Fibroblast of the conjunctiva (primary cell): ENCODE data around the gene ADGRV1.

Experiments used
- DNase-seq: peaks from one replicate; pipeline ENCODE4 v3.0.0-alpha.2; 2010; ENCODE audit warnings: low read depth

Gene ADGRV1

GRCh38 chr5:90875456-90875855 lies 316.9 kb downstream of the ADGRV1 start:
- no peak for DNase-seq

DNA sequence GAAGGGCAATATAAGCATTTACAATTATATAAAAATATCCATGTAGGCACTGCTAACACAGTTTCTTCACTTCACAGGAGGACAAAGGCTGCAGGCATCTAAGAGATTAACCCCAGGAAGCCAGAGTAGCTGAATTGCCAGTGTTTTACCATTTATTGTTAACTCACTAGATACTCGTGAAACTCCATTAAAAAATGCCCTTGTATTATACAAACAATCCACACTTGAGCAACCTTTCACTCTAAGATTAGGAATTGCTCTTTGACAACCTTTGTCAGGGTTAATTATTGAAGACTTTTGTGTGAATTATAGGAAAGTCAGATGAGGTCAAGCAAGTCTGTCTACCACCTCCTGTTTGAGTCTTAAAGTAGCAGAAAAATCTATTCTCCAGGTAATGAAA lies 317.8 kb downstream of the ADGRV1 start:
- no peak for DNase-seq

DNA sequence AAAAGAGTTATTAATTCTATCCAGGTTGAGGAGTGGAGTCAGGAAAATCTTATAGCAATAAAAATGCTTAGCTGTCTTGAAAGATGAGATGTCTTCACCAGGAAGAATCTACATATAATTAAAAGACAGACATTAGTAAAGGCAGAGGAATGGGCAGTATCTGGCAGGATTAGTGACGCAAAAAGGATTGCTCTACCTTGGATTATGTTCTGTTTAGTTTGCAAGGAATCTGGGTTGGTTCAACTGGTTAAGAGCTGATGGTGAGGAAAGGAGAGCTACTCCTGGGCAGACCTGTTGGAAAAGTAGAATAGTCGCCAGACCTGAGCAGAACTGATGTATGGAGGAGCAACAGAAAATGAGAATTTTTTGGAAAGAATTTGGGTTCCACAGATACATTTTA lies 318.5 kb downstream of the ADGRV1 start:
- DNase-seq = no peak

DNA sequence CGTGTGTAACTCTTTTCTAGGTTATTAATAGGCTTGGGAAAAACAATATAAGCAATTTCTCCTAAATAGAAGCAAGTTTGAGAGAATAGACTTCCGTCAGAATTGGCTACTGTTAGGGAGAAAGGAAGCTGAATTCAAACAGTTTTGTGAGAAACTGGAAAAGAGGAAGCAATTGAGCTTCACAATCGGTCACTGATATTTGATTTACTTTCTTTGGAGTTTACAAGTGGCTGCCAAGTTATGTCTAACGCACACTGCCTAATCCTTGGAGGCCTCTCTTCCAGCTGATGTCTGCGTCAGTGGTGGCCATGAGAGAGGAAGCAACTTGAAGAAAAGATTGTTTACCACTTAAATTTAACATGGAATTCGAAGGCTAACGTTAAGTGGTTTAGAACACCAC lies 319.5 kb downstream of the ADGRV1 start:
- no peak for DNase-seq

- DNase-seq = no peak
Measured at GRCh38 chr5:90878549-90879196, 320.1 kb downstream of the ADGRV1 start.

- no peak for DNase-seq
Measured at GRCh38 chr5:90881626-90882150, 323.1 kb downstream of the ADGRV1 start.

DNA sequence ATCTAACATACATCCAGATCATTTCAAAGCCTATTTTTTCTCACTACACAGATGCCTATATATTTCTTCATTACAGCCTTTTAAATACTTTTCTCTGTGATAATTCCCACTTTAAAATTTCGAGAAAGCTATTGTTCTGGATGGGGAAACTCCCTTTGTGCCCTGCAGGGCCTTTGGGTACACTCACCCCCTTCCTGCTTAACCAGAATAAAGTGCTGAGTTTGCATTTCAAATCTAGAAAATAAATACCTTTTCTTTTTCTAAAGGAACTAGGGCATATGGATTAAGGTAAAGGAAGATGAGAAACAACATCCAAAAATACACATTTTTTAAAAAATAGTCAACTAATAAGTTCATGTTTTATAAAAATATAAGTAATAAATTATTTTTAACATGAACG lies 323.9 kb downstream of the ADGRV1 start:
- DNase-seq = no peak

GRCh38 chr5:90885180-90885868 lies 326.7 kb downstream of the ADGRV1 start:
- no peak for DNase-seq

DNA sequence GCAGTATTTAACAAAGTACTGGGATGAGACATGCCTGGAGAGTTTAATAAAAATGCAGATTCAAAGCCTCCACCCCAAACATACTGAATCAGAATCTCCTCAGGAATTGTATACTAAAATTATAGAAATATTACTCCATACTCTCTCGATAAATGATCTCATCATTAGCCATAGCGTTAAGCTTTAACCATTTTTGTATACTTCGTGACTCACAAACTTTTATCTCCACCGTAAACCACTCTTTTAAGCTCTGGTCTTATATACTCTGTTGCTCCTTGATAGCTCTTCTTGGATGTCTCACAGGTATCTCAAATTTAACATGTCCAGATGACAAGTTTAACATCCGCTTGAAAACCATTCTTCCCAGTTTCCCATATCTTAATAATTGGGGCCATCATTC lies 327.8 kb downstream of the ADGRV1 start:
- DNase-seq = no peak

DNA sequence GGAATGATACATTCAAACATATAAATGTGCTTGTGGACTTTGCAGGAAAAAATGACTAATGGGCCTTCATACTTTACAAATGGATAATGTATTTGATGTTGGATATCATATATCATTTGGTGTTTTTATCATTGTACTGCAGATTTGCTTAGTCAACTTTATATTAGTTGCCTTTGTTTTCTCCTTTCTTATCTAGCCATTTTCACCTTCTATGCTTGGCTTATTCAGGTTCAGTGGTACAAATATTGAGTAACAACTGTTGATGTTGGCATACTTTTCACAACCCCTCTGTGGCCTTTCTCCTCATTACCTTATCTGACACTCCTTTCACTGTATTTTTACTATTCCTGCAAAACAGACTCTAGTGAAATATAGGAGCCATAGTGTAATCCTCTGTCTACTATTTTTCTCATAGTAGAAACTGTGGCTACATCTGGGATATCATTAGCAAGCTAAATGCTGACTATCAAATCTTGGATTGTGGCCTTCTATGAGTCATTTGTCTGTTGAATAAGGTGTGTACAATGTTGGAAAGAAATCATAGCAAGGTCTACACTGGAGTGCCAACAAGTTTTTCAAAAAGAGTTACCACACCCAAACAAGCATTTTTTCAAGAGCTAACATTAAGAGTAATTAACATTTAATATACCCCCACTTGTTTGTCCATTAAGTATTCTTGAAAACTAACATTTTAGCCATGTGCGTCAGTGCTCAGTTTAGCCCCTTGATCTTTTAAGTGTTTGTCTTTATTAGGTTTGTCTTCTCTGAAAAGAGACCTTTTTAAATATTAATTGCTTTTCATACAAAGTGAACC lies 330.1 kb downstream of the ADGRV1 start:
- DNase-seq = no peak

DNA sequence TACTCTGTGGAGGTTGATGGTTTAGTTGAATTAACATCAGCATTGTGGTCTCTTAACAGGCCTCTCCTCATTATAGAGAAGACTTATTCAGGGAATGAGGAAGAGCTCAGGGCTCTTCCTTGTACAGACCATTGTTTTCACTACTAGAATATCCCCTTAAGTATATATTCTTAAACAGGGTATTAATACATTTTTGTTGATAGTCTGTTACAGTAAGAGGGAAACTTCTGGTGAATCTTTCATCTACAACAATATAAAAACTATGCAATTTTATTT lies 330.7 kb downstream of the ADGRV1 start:
- DNase-seq = no peak

GRCh38 chr5:90890180-90890579 lies 331.6 kb downstream of the ADGRV1 start:
- no peak for DNase-seq

GRCh38 chr5:90894866-90895420 lies 336.3 kb downstream of the ADGRV1 start:
- DNase-seq = no peak

- no peak for DNase-seq
Measured at GRCh38 chr5:90897618-90898017, 339.0 kb downstream of the ADGRV1 start.

DNA sequence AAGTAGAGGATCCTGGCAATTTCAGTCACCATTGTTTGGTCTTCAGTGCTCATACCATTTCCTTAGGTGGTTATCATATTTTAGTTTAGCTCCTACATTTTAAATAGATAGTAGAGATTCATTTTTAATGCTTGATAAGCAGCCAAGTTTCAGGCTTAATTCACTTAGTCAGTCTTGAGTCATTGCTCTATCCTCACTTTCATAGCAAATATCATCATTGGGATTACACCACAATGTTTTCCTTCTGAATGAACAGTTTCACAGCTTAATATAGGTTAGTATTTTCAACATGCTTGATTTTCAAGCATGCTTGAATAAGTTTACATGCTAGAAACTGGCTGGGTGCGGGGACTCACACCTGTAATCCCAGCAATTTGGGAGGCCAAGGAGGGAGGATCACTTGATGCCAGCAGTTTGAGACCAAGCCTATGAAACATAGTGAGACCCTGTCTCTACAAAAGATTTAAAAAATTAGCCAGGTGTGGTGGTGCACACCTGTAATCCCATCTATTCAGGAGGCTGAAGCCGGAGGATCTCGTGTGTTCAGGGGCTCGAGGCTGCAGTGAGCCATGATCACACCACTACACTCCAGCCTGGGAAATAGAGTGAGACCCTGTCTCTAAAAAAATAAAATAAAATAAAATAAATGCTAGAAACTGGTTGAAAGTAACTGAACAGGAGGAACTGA lies 339.9 kb downstream of the ADGRV1 start:
- no peak for DNase-seq

DNA sequence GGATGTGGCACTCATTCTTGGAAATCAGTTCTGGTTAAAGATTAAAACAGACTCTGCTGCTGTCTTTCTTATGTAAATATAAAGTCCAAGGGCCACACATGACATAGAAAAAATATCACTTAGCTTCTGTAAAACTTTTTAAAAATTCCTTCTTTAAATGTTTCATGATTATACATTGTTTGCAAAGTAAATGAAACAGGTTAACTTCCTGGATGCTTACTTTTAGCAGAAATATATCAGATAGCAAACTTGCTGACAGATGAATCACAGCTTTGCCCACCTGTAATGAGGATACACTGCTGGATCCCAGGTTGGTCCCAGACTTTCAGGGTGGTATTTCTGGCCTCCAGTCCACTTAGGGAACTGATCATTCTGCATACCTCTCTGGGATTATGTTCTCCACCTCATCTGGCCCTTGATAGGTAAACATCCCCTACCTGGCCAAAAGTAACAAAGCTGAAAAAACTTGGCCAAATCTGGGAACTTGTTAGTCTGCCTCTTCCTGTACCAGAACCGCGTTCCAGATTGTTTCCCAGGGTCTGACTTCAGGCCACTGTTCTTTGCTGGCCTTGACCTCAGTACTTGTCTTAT lies 340.5 kb downstream of the ADGRV1 start:
- no peak for DNase-seq

GRCh38 chr5:90901261-90901660 lies 342.7 kb downstream of the ADGRV1 start:
- no peak for DNase-seq

DNA sequence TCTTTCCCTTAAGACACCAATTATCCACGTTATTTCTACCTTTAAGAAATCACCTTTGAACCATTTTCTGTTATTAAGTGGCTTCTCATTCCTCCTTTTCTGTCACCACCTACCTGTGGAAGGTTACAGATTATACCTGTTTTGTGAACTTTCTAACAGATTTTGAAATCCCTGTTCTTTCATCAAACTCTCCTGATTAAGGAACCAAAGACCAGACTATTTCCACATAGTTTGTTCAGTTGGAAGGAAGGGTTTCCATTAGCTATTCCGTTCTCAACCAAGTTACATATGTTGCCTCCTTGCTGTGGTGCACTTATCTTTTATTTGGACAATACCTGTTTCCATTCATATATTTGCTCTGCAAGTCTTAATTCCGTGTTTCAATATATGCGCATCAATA lies 343.6 kb downstream of the ADGRV1 start:
- DNase-seq = no peak

DNA sequence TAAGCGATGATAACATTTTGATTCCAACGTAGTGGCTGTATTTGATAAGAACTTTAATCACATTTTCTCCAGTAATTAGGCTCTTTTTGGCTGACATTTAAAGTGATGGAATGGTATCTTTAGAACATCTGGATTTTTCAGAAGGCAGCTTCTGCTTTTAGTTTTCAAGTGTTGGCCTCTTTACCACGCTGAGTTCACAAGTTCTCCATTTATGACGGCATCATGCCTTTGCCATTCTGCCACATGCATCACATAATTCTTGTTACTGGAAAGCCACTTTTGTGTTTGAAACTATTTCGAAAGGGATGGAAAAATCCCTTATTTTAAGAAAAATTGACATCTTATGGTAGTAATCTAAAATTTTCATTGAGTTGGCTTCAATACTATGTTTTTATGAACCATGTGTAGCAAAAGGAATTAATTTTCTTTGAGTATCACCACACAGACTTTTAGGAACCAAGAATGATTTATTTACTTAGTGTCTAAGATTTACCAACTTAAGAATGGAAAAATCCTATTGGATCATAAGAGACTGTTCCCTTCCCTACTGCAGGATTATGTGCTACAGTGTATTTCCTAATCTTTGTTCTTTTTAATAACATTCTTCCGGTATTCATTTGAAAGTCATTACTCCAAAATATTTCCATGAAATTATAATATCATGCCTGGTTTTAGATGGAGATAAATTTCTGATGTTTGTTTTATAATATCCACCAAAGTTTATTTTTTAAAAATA lies 344.2 kb downstream of the ADGRV1 start:
- DNase-seq = no peak

GRCh38 chr5:90909101-90909503 lies 350.5 kb downstream of the ADGRV1 start:
- DNase-seq = peak; percentile 51

DNA sequence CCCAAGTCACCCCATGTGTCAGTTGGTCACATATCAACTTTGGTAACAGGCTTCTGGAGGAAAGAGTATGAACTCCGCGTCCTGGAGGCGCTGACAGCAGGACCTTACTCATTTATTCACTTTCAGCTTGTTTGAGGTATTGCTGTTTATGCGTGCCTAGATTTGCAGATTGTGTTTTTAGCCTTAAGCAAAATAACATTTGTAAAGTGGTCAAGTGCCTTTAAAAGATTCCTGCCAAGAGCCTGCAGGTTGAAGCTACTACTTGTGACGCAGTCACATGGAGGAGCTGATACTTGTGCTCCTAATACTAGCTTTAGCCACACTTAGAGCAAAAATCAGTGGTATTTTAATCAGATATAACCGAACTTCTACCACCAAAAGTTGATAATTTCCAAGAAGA lies 351.3 kb downstream of the ADGRV1 start:
- no peak for DNase-seq
